Ammon's horn (tissue), 1 donor: ENCODE results near the gene HOXA10.
A peak's percentile ranks its signal among the peaks of the same experiment; 100 is the strongest.

ENCODE experiments used
- DNase-seq: peaks from one replicate; pipeline ENCODE4 v3.0.0-alpha.2; 2016; ENCODE audit warnings: low spot score

HOXA10 gene

GRCh38 chr7:27173956-27174873 is at the start of gene HOXA10:
Gene HOXA10, minus strand, starts transcription at chr7:27174320. Its CDS starts 14 bp downstream, at chr7:27174306.
- no peak for DNase-seq

- DNase-seq = no peak
Observed at GRCh38 chr7:27221201-27221797, 47.2 kb upstream of the HOXA10 start.

- no peak for DNase-seq
Observed at GRCh38 chr7:27220440-27220955, 46.4 kb upstream of the HOXA10 start.

- no peak for DNase-seq
Observed at GRCh38 chr7:27219821-27220220, 45.7 kb upstream of the HOXA10 start.

GRCh38 chr7:27217951-27218350 is 43.8 kb upstream of the HOXA10 start:
- DNase-seq = no peak

- DNase-seq = no peak
Observed at GRCh38 chr7:27215356-27215755, 41.2 kb upstream of the HOXA10 start.

GRCh38 chr7:27214239-27214950 is 40.3 kb upstream of the HOXA10 start:
- no peak for DNase-seq

- DNase-seq = no peak
Observed at GRCh38 chr7:27213433-27214238, 39.5 kb upstream of the HOXA10 start.

- DNase-seq = no peak
Observed at GRCh38 chr7:27212497-27213432, 38.6 kb upstream of the HOXA10 start.

GRCh38 chr7:27211764-27212204 is 37.7 kb upstream of the HOXA10 start:
- no peak for DNase-seq

GRCh38 chr7:27211084-27211446 is 36.9 kb upstream of the HOXA10 start:
- DNase-seq = no peak

GRCh38 chr7:27210441-27211083 is 36.4 kb upstream of the HOXA10 start:
- DNase-seq = peak; percentile 42

- DNase-seq = no peak
Observed at GRCh38 chr7:27209933-27210440, 35.9 kb upstream of the HOXA10 start.

GRCh38 chr7:27208998-27209397 is 34.9 kb upstream of the HOXA10 start:
- no peak for DNase-seq

GRCh38 chr7:27207348-27207985 is 33.3 kb upstream of the HOXA10 start:
- no peak for DNase-seq

- DNase-seq = no peak
Observed at GRCh38 chr7:27205325-27206280, 31.5 kb upstream of the HOXA10 start.

- no peak for DNase-seq
Observed at GRCh38 chr7:27204851-27205322, 30.8 kb upstream of the HOXA10 start.
